ENCODE data around the gene POLD1. TPM values are rescaled to one million over a fixed set of nuclear protein-coding genes. Genes with fewer than 3 reads are reported as not detected.

POLD1 gene
- total and polyA plus RNA-seq, 2 donors: 13.0 to 18.4 TPM

- Histone ChIP-seq H3K4me1 (ENCODE audit: insufficient read depth) (no peaks in the 10 kb centered on the region), H3K27ac (ENCODE audit: low read depth) (no peak overlapping the region), H3K4me3 (ENCODE audit: low read depth, low read length) (no peak overlapping the region), H3K36me3 (ENCODE audit: insufficient read depth) (no peaks in the 10 kb centered on the region)
- no peak for DNase-seq (ENCODE audit: extremely low spot score)
- 84% methylated on average over 22 of the region's 22 CpGs for WGBS
Measured at GRCh38 chr19:50423279-50424113, 39.3 kb downstream of the POLD1 start.

GRCh38 chr19:50425581-50425980 is 41.4 kb downstream of the POLD1 start:
- DNase-seq (ENCODE audit: extremely low spot score): no peak
- 59% methylated on average over 7 of the region's 7 CpGs for WGBS
- no peaks in the 10 kb centered on the region for H3K4me1 ChIP-seq (ENCODE audit: insufficient read depth)
- no peak overlapping the region for H3K4me3 ChIP-seq (ENCODE audit: low read depth, low read length)
- no peak overlapping the region for H3K27ac ChIP-seq (ENCODE audit: low read depth)
- H3K36me3 ChIP-seq (ENCODE audit: insufficient read depth): no peaks in the 10 kb centered on the region

GRCh38 chr19:50427318-50427925 is 43.3 kb downstream of the POLD1 start:
- DNase-seq (ENCODE audit: extremely low spot score): no peak
- 79% methylated on average over 26 of the region's 26 CpGs for WGBS
- Histone ChIP-seq H3K36me3 (ENCODE audit: insufficient read depth) (no peaks in the 10 kb centered on the region), H3K4me1 (ENCODE audit: insufficient read depth) (no peaks in the 10 kb centered on the region), H3K4me3 (ENCODE audit: low read depth, low read length) (no peak overlapping the region), H3K27ac (ENCODE audit: low read depth) (no peak overlapping the region)

- peak overlapping the region; percentile 6 for H3K4me3 ChIP-seq (ENCODE audit: low read depth, low read length)
- WGBS: 4% methylated on average over 38 of the region's 38 CpGs
- DNase-seq (ENCODE audit: extremely low spot score): peak; percentile 61
- H3K36me3 ChIP-seq (ENCODE audit: insufficient read depth): no peaks in the 10 kb centered on the region
- no peak overlapping the region for H3K27ac ChIP-seq (ENCODE audit: low read depth)
- H3K4me1 ChIP-seq (ENCODE audit: insufficient read depth): no peaks in the 10 kb centered on the region
Measured at GRCh38 chr19:50427997-50428425, 43.9 kb downstream of the POLD1 start.

GRCh38 chr19:50428772-50429463 is 44.8 kb downstream of the POLD1 start:
- Histone ChIP-seq H3K4me3 (ENCODE audit: low read depth, low read length) (no peak overlapping the region), H3K4me1 (ENCODE audit: insufficient read depth) (no peaks in the 10 kb centered on the region), H3K27ac (ENCODE audit: low read depth) (no peak overlapping the region), H3K36me3 (ENCODE audit: insufficient read depth) (no peaks in the 10 kb centered on the region)
- WGBS: 83% methylated on average over 7 of the region's 7 CpGs
- no peak for DNase-seq (ENCODE audit: extremely low spot score)

GRCh38 chr19:50430888-50431342 is 46.8 kb downstream of the POLD1 start:
- Histone ChIP-seq H3K36me3 (ENCODE audit: insufficient read depth) (no peaks in the 10 kb centered on the region), H3K4me1 (ENCODE audit: insufficient read depth) (no peaks in the 10 kb centered on the region), H3K27ac (ENCODE audit: low read depth) (no peak overlapping the region), H3K4me3 (ENCODE audit: low read depth, low read length) (no peak overlapping the region)
- 28% methylated on average over 13 of the region's 13 CpGs for WGBS
- DNase-seq (ENCODE audit: extremely low spot score): no peak

- peak; percentile 74 for DNase-seq (ENCODE audit: extremely low spot score)
- Histone ChIP-seq H3K4me3 (ENCODE audit: low read depth, low read length) (peak overlapping the region; percentile 52), H3K4me1 (ENCODE audit: insufficient read depth) (no peaks in the 10 kb centered on the region), H3K27ac (ENCODE audit: low read depth) (no peak overlapping the region), H3K36me3 (ENCODE audit: insufficient read depth) (no peaks in the 10 kb centered on the region)
- WGBS: under 1% methylated on average over 54 of the region's 54 CpGs
Measured at GRCh38 chr19:50431343-50432220, 47.4 kb downstream of the POLD1 start.

GRCh38 chr19:50432221-50433028 is 48.3 kb downstream of the POLD1 start, which contains the start of gene MYBPC2:
Gene MYBPC2, plus strand, starts transcription at chr19:50432892. Its CDS starts 62 bp downstream, at chr19:50432954.
- WGBS: 1% methylated on average over 40 of the region's 40 CpGs
- Histone ChIP-seq H3K4me1 (ENCODE audit: insufficient read depth) (no peaks in the 10 kb centered on the region), H3K4me3 (ENCODE audit: low read depth, low read length) (peak within 1 kb of the TSS; percentile 52), H3K36me3 (ENCODE audit: insufficient read depth) (no peaks in the 10 kb centered on the region), H3K27ac (ENCODE audit: low read depth) (no peak within 1 kb of the TSS)
- no peak for DNase-seq (ENCODE audit: extremely low spot score)

GRCh38 chr19:50433201-50434180 is 49.3 kb downstream of the POLD1 start:
- Histone ChIP-seq H3K4me1 (ENCODE audit: insufficient read depth) (no peaks in the 10 kb centered on the region), H3K4me3 (ENCODE audit: low read depth, low read length) (no peak overlapping the region), H3K27ac (ENCODE audit: low read depth) (no peak overlapping the region), H3K36me3 (ENCODE audit: insufficient read depth) (no peaks in the 10 kb centered on the region)
- no peak for DNase-seq (ENCODE audit: extremely low spot score)
- WGBS: 71% methylated on average over 19 of the region's 19 CpGs

GRCh38 chr19:50434525-50434924 is 50.4 kb downstream of the POLD1 start:
- 25% methylated on average over 12 of the region's 12 CpGs for WGBS
- H3K4me3 ChIP-seq (ENCODE audit: low read depth, low read length): no peak overlapping the region
- no peaks in the 10 kb centered on the region for H3K4me1 ChIP-seq (ENCODE audit: insufficient read depth)
- no peaks in the 10 kb centered on the region for H3K36me3 ChIP-seq (ENCODE audit: insufficient read depth)
- DNase-seq (ENCODE audit: extremely low spot score): no peak
- no peak overlapping the region for H3K27ac ChIP-seq (ENCODE audit: low read depth)

- H3K27ac ChIP-seq (ENCODE audit: low read depth): no peak overlapping the region
- no peak overlapping the region for H3K4me3 ChIP-seq (ENCODE audit: low read depth, low read length)
- no peak for DNase-seq (ENCODE audit: extremely low spot score)
- no peaks in the 10 kb centered on the region for H3K4me1 ChIP-seq (ENCODE audit: insufficient read depth)
- H3K36me3 ChIP-seq (ENCODE audit: insufficient read depth): no peaks in the 10 kb centered on the region
- WGBS: 81% methylated on average over 17 of the region's 17 CpGs
Measured at GRCh38 chr19:50435221-50435620, 51.1 kb downstream of the POLD1 start.
